Spleen (tissue), 11 donors: ENCODE results near the gene OGG1. TPM values are rescaled to one million over a fixed set of nuclear protein-coding genes. Genes with fewer than 3 reads are reported as not detected.

Source experiments
- DNase-seq: peaks from one replicate; pipeline ENCODE4 v3.0.0-alpha.2; 2020
- H3K27ac ChIP-seq, 8 donors: fragments of 200-600 bp; sonication (generic) in 7 of 8; 1 replicate in 4 of 8; 2 replicates in 4 of 8; pipeline versions ENCODE4 v1.5.0 to v1.8.0; 2016 to 2021; ENCODE audit warnings: inconsistent platforms in 4 of 8, mild to moderate bottlenecking in 4 of 8, moderate library complexity in 1 of 8
- H3K27me3 ChIP-seq, 7 donors: fragments of 200-600 bp; sonication (generic) in 6 of 7; replicated peaks in 1 of 7; 1 replicate in 4 of 7; 2 replicates in 3 of 7; pipeline versions ENCODE4 v1.5.0 to v1.8.0; 2016 to 2021; ENCODE audit warnings: inconsistent platforms in 3 of 7, mild to moderate bottlenecking in 1 of 7
- H3K36me3 ChIP-seq, 6 donors: fragments of 200-600 bp; sonication (generic) in 5 of 6; 1 replicate in 4 of 6; 2 replicates in 2 of 6; pipeline versions ENCODE4 v1.5.0 to v1.8.0; 2016 to 2021; ENCODE audit warnings: inconsistent platforms in 2 of 6
- H3K4me1 ChIP-seq, 6 donors: fragments of 200-600 bp; sonication (generic) in 5 of 6; 1 replicate in 3 of 6; 2 replicates in 3 of 6; pipeline versions ENCODE4 v1.5.0 to v1.8.0; 2016 to 2021; ENCODE audit warnings: inconsistent platforms in 3 of 6
- H3K4me3 ChIP-seq, 8 donors: fragments of 200-600 bp; sonication (generic) in 7 of 8; 1 replicate in 4 of 8; 2 replicates in 4 of 8; pipeline versions ENCODE4 v1.5.0 to v1.8.0; 2016 to 2021; ENCODE audit warnings: inconsistent platforms in 4 of 8, mild to moderate bottlenecking in 4 of 8, moderate library complexity in 2 of 8
- H3K9me3 ChIP-seq, 8 donors: fragments of 200-600 bp; sonication (generic) in 7 of 8; 1 replicate in 4 of 8; 2 replicates in 4 of 8; pipeline versions ENCODE4 v1.5.0 to v1.8.0; 2016 to 2021; ENCODE audit warnings: inconsistent platforms in 4 of 8
- POLR2A ChIP-seq, 3 donors: fragments of 450-650 bp; IDR thresholded peaks; one replicate each; pipeline ENCODE4 v1.5.1; 2017; ENCODE audit warnings: antibody characterized with exemption in 3 of 3, mild to moderate bottlenecking in 1 of 3
- POLR2AphosphoS5 ChIP-seq, 3 donors: sonication (generic); formaldehyde crosslinking; IDR thresholded peaks; one replicate each; pipeline ENCODE4 v1.5.1; 2017; ENCODE audit warnings: antibody characterized with exemption in 3 of 3
- WGBS, 5 donors: extraction: QIAGEN DNeasy Blood & Tissue Kit in 3 of 5; methylation state at CpG; one replicate each; pipeline versions ENCODE4 v1.1.5 to v1.1.7; 2013 to 2018; 5-methylcytosine and 5-hydroxymethylcytosine counted together
- intact Hi-C: fragments of 100-400 bp; cut with DNase I; formaldehyde crosslinking; loops from one replicate; pipeline ENCODE4 v1.15.0; 2023; ENCODE audit warnings: low total_unique reads
- polyA plus RNA-seq, 3 donors: library from polyadenylated mRNA; stranded (reverse); fragments of 200-250 nt; gene quantifications; one replicate each; pipeline ENCODE4 v1.2.1, GENCODE V29; 2013
- total RNA-seq, 7 donors: library from RNA; depleted of rRNA in 3 of 7; stranded (reverse); fragments of >200 nt in 3 of 7; fragmentation: NEBNext Ultra II Directional in 4 of 7; extraction: Animal tissue kit (Norgen Biotek cat#: 25700) in 4 of 7; gene quantifications; one replicate each; pipeline versions ENCODE4 v1.1.0 to v1.2.1, GENCODE V29; 2016 to 2021
- TF ChIP-seq, protein P1 (sequence below), 11 experiments: fragments of 200-600 bp in 7 of 11; fragments of 450-650 bp in 4 of 11; sonication (generic) in 4 of 11; IDR thresholded peaks in 8 of 11; conservative IDR thresholded peaks in 3 of 11; 1 replicate in 7 of 11; 2 replicates in 4 of 11; pipeline versions ENCODE4 v1.4.0 to v1.8.0; 2016 to 2021; ENCODE audit warnings: antibody characterized with exemption in 11 of 11, inconsistent platforms in 4 of 11, mild to moderate bottlenecking in 1 of 11
- donor health status: healthy with polysubstance abuse.
- donor health status: DM: no; HTN: no; CAD: no; lungs with moderate emphysema.
- donor health status: DM: no; HTN: no; CAD: no.
- donor health status: Bipolar disorder and iron deficiency.
- donor health status: healthy.
- donor health status: DM: no; HTN: no; CAD: no.
- donor health status: DM: yes; HTN: yes; CAD: no.

OGG1 gene
- total and polyA plus RNA-seq, 10 donors: 9.3 to 34.5 (median 26.7) TPM

- Histone ChIP-seq H3K4me1 (peaks cover 26 to 48% (median 40%) of the 10 kb centered on the region in 6 donors), H3K4me3 (no peak overlapping the region), H3K36me3 (peaks cover 0 to 95% (median 68%) of the 10 kb centered on the region in 6 donors), H3K27me3 (no peaks in the 10 kb centered on the region), H3K9me3 (no peaks in the 10 kb centered on the region), H3K27ac (no peak overlapping the region)
- no peak for DNase-seq
- intact Hi-C loops: no loop called here
- TF ChIP-seq POLR2AphosphoS5 (IDR thresholded peaks at IDR 0.05): peak in 1 of 3 donors; percentile 13
- TF ChIP-seq POLR2A (IDR thresholded peaks at IDR 0.05): no peak
- WGBS, 5 donors: 91 to 97% (median 94%) methylated on average over 14 of the region's 14 CpGs
Observed at GRCh38 chr3:9783954-9784353, 34.2 kb downstream of the OGG1 start.

DNA sequence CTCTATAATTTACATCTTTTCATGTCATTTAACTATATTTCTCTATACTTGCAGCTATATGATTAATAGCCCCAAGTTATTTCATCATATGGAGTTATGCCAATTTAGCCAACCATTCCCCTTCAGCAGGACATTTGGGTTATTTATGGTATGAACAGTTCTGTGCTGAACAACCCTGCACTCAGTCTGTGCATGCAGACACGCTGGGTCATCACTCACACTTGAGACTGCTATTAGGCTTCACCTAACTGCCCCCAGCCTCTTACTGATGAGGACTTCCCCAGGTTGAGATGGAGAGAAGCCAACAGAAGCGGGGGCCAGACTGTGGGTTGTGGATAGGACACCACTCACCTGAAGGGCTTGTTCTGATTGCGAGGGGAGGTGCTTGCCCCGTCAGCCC, 35.2 kb downstream of the OGG1 start:
- TF ChIP-seq, protein P1, sequence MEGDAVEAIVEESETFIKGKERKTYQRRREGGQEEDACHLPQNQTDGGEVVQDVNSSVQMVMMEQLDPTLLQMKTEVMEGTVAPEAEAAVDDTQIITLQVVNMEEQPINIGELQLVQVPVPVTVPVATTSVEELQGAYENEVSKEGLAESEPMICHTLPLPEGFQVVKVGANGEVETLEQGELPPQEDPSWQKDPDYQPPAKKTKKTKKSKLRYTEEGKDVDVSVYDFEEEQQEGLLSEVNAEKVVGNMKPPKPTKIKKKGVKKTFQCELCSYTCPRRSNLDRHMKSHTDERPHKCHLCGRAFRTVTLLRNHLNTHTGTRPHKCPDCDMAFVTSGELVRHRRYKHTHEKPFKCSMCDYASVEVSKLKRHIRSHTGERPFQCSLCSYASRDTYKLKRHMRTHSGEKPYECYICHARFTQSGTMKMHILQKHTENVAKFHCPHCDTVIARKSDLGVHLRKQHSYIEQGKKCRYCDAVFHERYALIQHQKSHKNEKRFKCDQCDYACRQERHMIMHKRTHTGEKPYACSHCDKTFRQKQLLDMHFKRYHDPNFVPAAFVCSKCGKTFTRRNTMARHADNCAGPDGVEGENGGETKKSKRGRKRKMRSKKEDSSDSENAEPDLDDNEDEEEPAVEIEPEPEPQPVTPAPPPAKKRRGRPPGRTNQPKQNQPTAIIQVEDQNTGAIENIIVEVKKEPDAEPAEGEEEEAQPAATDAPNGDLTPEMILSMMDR (IDR thresholded peaks at IDR 0.05 in 8 of 11, conservative IDR thresholded peaks at IDR 0.05 in 3 of 11): no peak
- H3K36me3 ChIP-seq: peaks cover 0 to 100% (median 78%) of the 10 kb centered on the region in 6 donors
- intact Hi-C loops: no loop called here

GRCh38 chr3:9785602-9786001, 35.9 kb downstream of the OGG1 start:
- H3K27ac ChIP-seq: no peak overlapping the region
- H3K4me3 ChIP-seq: no peak overlapping the region
- WGBS, 5 donors: 86 to 95% (median 92%) methylated on average over 7 of the region's 7 CpGs
- no peak for DNase-seq
- H3K9me3 ChIP-seq: no peaks in the 10 kb centered on the region
- intact Hi-C loops: no loop called here
- TF ChIP-seq, protein P1 (IDR thresholded peaks at IDR 0.05 in 8 of 11, conservative IDR thresholded peaks at IDR 0.05 in 3 of 11): no peak
- TF ChIP-seq POLR2A (IDR thresholded peaks at IDR 0.05) (no peak), POLR2AphosphoS5 (IDR thresholded peaks at IDR 0.05) (no peak)
- peaks cover 0 to 100% (median 81%) of the 10 kb centered on the region in 6 donors for H3K36me3 ChIP-seq
- H3K27me3 ChIP-seq: no peaks in the 10 kb centered on the region
- H3K4me1 ChIP-seq: peaks cover 19 to 43% (median 29%) of the 10 kb centered on the region in 6 donors

More for the DNA sequence above, 35.2 kb downstream of the OGG1 start:
- Histone ChIP-seq H3K9me3 (no peaks in the 10 kb centered on the region), H3K27ac (no peak overlapping the region), H3K27me3 (no peaks in the 10 kb centered on the region), H3K4me3 (no peak overlapping the region), H3K4me1 (peaks cover 26 to 43% (median 30%) of the 10 kb centered on the region in 6 donors)
- WGBS, 5 donors: 92 to 100% (median 97%) methylated on average over 4 of the region's 4 CpGs
- no peak for DNase-seq

DNA sequence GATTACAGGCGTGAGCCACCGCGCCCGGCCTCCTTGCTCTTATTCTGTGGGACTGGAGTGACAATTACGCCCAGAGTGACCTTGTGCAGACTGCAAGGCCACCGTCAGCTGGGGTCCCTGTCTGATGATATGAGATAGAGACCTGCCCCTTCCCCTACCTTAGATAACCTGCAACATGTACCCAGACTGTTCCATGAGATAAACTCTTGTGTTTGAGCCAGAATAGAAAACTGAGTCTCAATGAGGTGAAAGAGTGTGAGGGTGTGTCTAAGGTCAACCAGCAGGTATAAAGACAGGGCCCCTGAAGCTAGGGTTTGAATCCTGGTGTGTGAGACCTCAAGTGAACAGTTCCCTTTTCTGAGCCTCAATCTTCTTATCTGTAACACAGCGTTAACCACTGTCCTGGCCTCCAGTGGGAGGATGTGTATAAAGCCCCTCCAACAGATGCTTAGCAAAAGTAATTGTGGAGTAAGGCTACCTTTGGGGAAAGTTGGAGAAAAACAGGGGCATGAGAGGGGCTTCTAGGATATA, 36.5 kb downstream of the OGG1 start:
- no peak overlapping the region for H3K27ac ChIP-seq
- 88 to 99% (median 94%) methylated on average over 7 of the region's 7 CpGs for WGBS, 5 donors
- no peaks in the 10 kb centered on the region for H3K9me3 ChIP-seq
- H3K27me3 ChIP-seq: no peaks in the 10 kb centered on the region
- TF ChIP-seq, protein P1 (IDR thresholded peaks at IDR 0.05 in 8 of 11, conservative IDR thresholded peaks at IDR 0.05 in 3 of 11): no peak
- TF ChIP-seq POLR2AphosphoS5 (IDR thresholded peaks at IDR 0.05) (no peak), POLR2A (IDR thresholded peaks at IDR 0.05) (no peak)
- H3K4me3 ChIP-seq: no peak overlapping the region
- DNase-seq: no peak
- intact Hi-C loops: no loop called here
- H3K4me1 ChIP-seq: peaks cover 15 to 43% (median 29%) of the 10 kb centered on the region in 6 donors
- H3K36me3 ChIP-seq: peaks cover 0 to 99% (median 79%) of the 10 kb centered on the region in 6 donors
